ENCODE data around the gene MSL1. TPM values are rescaled to one million over a fixed set of nuclear protein-coding genes. Genes with fewer than 3 reads are reported as not detected.

Gene MSL1
- total RNA-seq, 4 donors from 2014 or later, result 86.3 to 207 (median 117) TPM

DNA sequence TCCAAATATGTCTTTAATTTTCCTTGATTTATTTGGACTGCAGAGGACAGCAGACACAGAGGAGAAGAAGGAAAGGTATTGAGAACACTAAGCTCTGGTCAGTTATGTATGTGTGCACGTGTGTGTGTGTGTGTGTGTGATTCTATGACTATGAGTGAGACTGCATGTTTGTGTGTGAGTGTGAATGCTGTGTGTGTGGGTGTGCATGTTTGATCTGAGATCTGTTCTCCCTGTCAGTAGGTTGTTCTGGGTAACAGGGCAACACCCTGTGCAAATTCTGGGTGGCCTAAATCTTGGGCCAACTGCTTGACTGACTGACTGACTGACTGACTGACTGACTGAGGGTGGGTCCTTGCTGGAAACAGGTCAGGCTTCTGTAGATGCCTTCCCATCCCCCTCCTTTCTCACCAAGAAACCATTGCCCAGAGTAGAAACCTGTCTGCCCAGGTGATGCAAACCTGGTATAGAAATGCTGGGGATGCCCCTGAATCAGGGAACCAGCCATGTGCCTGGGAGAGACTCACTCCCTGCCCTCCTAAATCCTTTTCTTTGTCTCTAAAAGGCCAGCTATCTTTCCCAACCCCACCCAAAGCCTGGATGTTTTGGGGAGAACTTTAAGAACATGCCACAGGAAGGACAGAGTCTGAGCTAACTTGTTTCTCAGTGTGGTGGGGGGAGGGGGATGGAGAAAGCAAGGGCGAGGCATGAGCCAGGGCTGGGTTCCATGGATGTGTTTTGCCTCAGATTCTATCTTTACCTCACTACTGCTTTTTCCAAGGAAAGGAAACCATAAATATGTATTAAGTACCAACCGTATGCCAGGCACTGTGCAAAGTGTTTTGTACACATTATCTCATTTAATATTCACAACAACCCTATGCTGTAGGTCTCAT, 16.9 kb upstream of the MSL1 start:
- H3K27ac ChIP-seq, result peak overlapping the region; percentile 79 to 98 (median 85)
- no peak overlapping the region for H3K4me3 ChIP-seq
- H3K4me1 ChIP-seq, result peaks cover 29 to 88% (median 32%) of the 10 kb centered on the region in 4 donors
- H3K9me3 ChIP-seq, result peaks cover 0 to 3% (median 0%) of the 10 kb centered on the region in 4 donors
- no peaks in the 10 kb centered on the region for H3K36me3 ChIP-seq
- no peaks in the 10 kb centered on the region for H3K27me3 ChIP-seq
- no peak for DNase-seq
- TF ChIP-seq, protein P1, sequence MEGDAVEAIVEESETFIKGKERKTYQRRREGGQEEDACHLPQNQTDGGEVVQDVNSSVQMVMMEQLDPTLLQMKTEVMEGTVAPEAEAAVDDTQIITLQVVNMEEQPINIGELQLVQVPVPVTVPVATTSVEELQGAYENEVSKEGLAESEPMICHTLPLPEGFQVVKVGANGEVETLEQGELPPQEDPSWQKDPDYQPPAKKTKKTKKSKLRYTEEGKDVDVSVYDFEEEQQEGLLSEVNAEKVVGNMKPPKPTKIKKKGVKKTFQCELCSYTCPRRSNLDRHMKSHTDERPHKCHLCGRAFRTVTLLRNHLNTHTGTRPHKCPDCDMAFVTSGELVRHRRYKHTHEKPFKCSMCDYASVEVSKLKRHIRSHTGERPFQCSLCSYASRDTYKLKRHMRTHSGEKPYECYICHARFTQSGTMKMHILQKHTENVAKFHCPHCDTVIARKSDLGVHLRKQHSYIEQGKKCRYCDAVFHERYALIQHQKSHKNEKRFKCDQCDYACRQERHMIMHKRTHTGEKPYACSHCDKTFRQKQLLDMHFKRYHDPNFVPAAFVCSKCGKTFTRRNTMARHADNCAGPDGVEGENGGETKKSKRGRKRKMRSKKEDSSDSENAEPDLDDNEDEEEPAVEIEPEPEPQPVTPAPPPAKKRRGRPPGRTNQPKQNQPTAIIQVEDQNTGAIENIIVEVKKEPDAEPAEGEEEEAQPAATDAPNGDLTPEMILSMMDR (IDR thresholded peaks at IDR 0.05), result no peak
- no peak for TF ChIP-seq POLR2A (IDR thresholded peaks at IDR 0.05)

DNA sequence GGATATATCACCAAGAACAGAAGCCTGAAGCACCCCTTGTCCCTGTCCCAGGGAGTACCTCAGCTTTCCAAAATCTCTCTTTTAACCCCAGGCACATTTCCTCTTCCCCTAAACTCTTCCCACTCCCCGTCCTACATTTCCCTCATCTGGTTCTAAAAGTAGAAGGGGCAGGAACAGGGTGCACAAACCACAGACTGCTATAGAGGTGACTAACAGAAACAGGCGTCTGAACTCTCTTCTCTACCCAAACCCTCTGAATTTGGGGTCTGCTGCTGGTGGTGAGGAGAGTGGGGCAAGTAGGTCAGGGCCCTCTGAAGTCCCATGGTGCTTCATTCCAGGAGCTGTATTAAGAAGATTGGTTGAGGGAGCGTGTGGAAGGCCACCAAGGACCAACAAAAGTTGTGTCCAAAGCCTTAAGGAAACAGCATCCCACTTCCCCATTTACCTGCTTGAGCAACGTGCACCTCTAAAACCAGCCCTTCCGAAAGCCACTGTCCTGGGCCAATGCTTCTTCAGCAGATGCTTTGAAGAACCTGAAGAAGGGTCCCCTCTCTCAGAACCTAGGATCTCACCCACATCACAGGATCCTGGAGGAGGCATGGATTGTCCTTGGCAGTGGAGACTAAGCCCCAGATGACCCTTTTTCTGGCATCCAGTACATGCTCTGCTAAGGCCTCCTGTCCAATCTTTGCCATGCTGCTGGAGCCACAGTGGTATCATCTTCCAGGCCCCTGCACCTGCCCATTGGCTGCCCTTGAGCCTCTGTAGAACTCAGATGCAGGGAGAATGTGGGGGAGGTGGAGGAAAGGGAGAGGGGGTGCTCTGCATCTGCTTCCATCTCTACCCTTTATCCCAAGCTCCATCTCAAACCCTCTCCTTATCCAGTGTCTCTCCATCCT, 15.7 kb upstream of the MSL1 start:
- no peak for TF ChIP-seq POLR2A (IDR thresholded peaks at IDR 0.05)
- TF ChIP-seq, protein P1 (IDR thresholded peaks at IDR 0.05), result no peak
- peaks cover 29 to 96% (median 38%) of the 10 kb centered on the region in 4 donors for H3K4me1 ChIP-seq
- H3K27ac ChIP-seq, result peak overlapping the region; percentile 79 to 98 (median 85)
- no peak for DNase-seq
- H3K36me3 ChIP-seq, result no peaks in the 10 kb centered on the region
- H3K9me3 ChIP-seq, result no peaks in the 10 kb centered on the region
- H3K27me3 ChIP-seq, result no peaks in the 10 kb centered on the region
- H3K4me3 ChIP-seq, result no peak overlapping the region

DNA sequence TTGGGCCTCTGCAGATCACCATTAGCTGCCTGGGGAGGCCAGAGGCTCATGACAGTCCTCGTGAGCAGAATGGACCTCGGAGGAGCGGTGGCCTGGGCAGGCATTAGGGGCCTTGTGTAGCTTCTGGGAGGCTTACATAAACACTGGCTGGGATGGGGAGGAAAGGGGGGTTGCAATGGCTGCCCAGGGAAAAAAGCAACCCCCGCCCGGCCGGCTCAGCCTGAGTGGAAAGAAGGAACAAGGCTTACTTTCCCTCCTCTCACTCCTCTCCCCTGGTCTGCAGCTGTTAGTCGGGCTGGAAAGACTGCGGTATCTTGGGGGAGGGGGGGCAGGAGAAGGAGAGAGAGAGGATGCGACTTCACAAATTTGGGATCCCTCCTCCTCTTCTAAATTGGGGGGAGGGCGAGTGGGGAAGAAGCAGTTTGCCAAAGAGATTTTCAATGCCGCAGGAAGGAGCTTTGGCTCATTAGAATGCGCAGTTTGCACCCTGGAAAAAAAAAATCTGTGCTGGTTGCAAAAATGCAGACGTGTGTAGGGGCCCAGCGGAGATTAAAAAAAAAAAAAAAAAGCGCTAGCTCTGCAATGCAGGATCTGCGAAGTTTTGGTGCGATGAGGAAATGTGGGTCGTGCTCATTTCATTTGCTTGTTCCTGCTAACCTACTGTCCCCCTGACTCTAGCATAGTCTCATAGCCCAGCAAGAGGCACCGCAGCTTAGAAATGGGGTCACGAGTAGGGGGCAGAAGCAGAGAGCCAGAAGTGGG, 14.8 kb upstream of the MSL1 start:
- DNase-seq, result no peak
- H3K4me1 ChIP-seq, result peaks cover 33 to 96% (median 38%) of the 10 kb centered on the region in 4 donors
- TF ChIP-seq, protein P1 (IDR thresholded peaks at IDR 0.05), result no peak
- TF ChIP-seq POLR2A (IDR thresholded peaks at IDR 0.05), result no peak

DNA sequence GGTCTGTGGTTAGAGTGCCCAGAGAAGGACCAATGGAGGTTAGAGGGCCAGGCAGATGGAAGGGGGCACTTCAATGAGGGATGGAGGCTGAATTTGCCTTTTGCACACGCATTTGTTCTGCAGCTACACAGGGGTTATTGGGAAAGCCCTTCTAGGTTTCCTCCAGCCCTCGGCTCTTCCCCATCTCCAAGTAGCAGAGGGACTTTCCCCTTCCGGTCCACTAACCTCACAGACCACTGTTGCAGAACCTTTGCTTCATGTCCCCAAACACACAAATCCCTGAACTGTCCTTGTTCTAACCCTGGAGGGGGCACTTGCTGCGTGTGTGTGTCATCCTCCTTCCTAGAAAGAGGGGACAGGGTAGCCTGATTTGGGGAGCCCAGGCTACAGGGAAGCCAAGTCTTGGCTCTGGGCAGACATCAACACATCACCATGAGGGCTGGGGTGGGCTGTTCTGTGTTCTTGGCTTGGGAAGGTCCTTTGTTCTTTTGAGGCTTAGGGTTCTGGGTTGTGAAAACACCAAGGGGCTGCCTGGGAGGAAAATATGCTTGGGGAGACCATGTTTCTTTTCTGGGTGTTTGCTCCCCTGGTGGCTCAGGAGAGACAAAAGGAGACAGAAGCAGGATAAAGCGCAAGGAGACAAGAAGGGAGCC, 14.1 kb upstream of the MSL1 start:
- peak overlapping the region in 1 of 4 donors; percentile 9 for H3K4me3 ChIP-seq
- peak in 1 of 3 donors; percentile 44 for DNase-seq

More for the DNA sequence above, 14.8 kb upstream of the MSL1 start:
- Histone ChIP-seq H3K27ac (peak overlapping the region; percentile 82 to 98 (median 88)), H3K36me3 (no peaks in the 10 kb centered on the region), H3K9me3 (no peaks in the 10 kb centered on the region), H3K27me3 (no peaks in the 10 kb centered on the region), H3K4me3 (no peak overlapping the region)

More for the DNA sequence above, 14.1 kb upstream of the MSL1 start:
- H3K27me3 ChIP-seq, result no peaks in the 10 kb centered on the region
- no peaks in the 10 kb centered on the region for H3K36me3 ChIP-seq
- peak overlapping the region; percentile 82 to 98 (median 88) for H3K27ac ChIP-seq
- H3K4me1 ChIP-seq, result peaks cover 37 to 98% (median 41%) of the 10 kb centered on the region in 4 donors
- H3K9me3 ChIP-seq, result no peaks in the 10 kb centered on the region
- TF ChIP-seq, protein P1 (IDR thresholded peaks at IDR 0.05), result no peak
- TF ChIP-seq POLR2A (IDR thresholded peaks at IDR 0.05), result peak in 1 of 2 donors; percentile 14

Data from Peyer's patch (tissue), 4 donors.